A549 (cell line): ENCODE measurements around the gene BPGM.

ENCODE experiments used
- CTCF ChIP-seq: fragments of >200 bp; sonication (Bioruptor Twin); formaldehyde crosslinking; IDR thresholded peaks from 3 replicates; pipeline ENCODE4 v1.5.1; 2016
- EHMT2 ChIP-seq: fragments of 200-600 bp; sonication (generic); IDR thresholded peaks from 2 replicates; pipeline ENCODE4 v1.6.1; 2016; ENCODE audit warnings: antibody characterized with exemption, low read depth, mild to moderate bottlenecking, moderate library complexity
- KDM5A ChIP-seq: fragments of 200-600 bp; sonication (generic); IDR thresholded peaks from 2 replicates; pipeline ENCODE4 v1.6.1; 2016; ENCODE audit warnings: antibody characterized with exemption, mild to moderate bottlenecking
- MAZ ChIP-seq: fragments of 150-350 bp; IDR thresholded peaks from 2 replicates; pipeline ENCODE4 v1.6.1; 2014; ENCODE audit warnings: antibody characterized with exemption, low read depth, low read length, borderline replicate concordance
- POLR2A ChIP-seq: IDR thresholded peaks from 2 replicates; pipeline ENCODE4 v1.6.1; 2012; ENCODE audit warnings: mild to moderate bottlenecking, low read length

DNA sequence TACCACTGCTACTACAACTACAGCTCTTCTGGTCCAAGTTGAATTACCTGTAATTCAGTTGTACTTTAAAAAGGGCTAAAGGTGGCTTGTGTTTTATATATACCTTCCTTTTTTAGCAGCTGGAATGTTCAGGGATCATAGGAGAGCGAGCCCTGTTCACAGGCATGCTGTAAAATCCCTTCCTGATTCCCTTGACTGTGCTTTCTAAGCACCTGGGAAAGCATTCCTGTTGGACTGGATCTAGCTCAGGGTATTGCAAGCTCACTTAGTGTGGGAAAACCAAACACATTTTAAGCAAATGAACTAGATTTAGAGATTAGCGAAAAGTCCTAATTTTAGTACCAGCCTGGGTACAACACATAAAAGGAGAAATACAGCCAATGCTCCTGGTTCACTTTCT is 31.5 kb downstream of the BPGM start:
- TF ChIP-seq MAZ (no peak), KDM5A (no peak), CTCF (no peak), POLR2A (no peak), EHMT2 (no peak)
